IPS DF 6.9 (cell line): ENCODE results near the gene CACNA2D2.
"Not testable (repeated sequence)": the region's sequence is repeated elsewhere in the genome, so short reads cannot be mapped to it uniquely, and the experiment has no call there.

Source experiments
- DNase-seq: peaks from one replicate; pipeline ENCODE4 v3.0.0-alpha.2; 2013; ENCODE audit warnings: low read depth, low spot score
- H3K27ac ChIP-seq: one replicate; pipeline ENCODE4 v1.5.1; 2013; ENCODE audit warnings: low read length, control low read depth
- H3K27me3 ChIP-seq: 2 replicates; pipeline ENCODE4 v1.6.1; 2013; ENCODE audit warnings: mild to moderate bottlenecking, low read length; ENCODE audit not compliant: control insufficient read depth, insufficient read depth
- H3K36me3 ChIP-seq: 2 replicates; pipeline ENCODE4 v1.6.1; 2013; ENCODE audit warnings: low read length; ENCODE audit not compliant: control insufficient read depth, insufficient read depth
- H3K4me1 ChIP-seq: 2 replicates; pipeline ENCODE4 v1.6.1; 2013; ENCODE audit warnings: low read length; ENCODE audit not compliant: control insufficient read depth, insufficient read depth
- H3K4me3 ChIP-seq: 2 replicates; pipeline ENCODE4 v1.5.1; 2013; ENCODE audit warnings: mild to moderate bottlenecking, low read length
- H3K9me3 ChIP-seq: 2 replicates; pipeline ENCODE4 v1.6.1; 2013; ENCODE audit warnings: low read length, inconsistent platforms; ENCODE audit not compliant: control insufficient read depth, insufficient read depth
- WGBS: extraction: QIAGEN DNeasy Blood & Tissue Kit; methylation state at CpG from one replicate; pipeline ENCODE4 v1.1.7; 2013; ENCODE audit warnings: mixed read lengths, missing lambda C conversion rate; ENCODE audit not compliant: insufficient read length, insufficient coverage; 5-methylcytosine and 5-hydroxymethylcytosine counted together

The CACNA2D2 gene

GRCh38 chr3:50512908-50513307 is 9.5 kb upstream of the CACNA2D2 start:
- DNase-seq, H3K27ac ChIP-seq, H3K4me3 ChIP-seq, H3K36me3 ChIP-seq, H3K4me1 ChIP-seq, H3K27me3 ChIP-seq, H3K9me3 ChIP-seq: not testable (repeated sequence)
- no CpG with 5 or more reads among the region's 8 CpGs for WGBS

- no CpG with 5 or more reads among the region's 3 CpGs for WGBS
- H3K4me1 ChIP-seq, result peaks cover 7% of the 10 kb centered on the region
- DNase-seq, result no peak
- H3K27me3 ChIP-seq, result no peaks in the 10 kb centered on the region
- no peaks in the 10 kb centered on the region for H3K9me3 ChIP-seq
- no peaks in the 10 kb centered on the region for H3K36me3 ChIP-seq
- H3K27ac ChIP-seq, result no peak overlapping the region
- no peak overlapping the region for H3K4me3 ChIP-seq
Observed at GRCh38 chr3:50512131-50512530, 8.7 kb upstream of the CACNA2D2 start.

DNA sequence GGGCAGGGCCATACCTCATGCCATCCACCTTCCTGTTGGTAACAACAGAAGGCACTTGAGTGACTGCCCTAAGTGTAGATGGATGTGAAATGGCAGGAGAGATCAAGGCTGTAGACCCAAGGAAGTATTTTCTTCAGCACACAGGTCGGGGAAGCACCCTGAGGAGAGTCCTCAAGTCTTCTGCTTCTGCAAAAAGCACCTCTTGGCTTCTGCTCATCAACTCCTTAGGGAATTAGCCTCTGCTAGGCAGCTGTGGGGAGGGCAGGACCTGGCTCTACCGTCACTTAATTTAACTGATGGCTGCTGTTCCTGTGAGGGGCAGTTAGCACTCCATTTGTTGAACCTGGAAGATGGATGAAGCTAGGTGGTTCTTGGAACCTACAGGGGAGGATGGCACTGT is 6.9 kb upstream of the CACNA2D2 start:
- no peaks in the 10 kb centered on the region for H3K9me3 ChIP-seq
- no peaks in the 10 kb centered on the region for H3K36me3 ChIP-seq
- no peak overlapping the region for H3K4me3 ChIP-seq
- no peak overlapping the region for H3K27ac ChIP-seq
- WGBS, result no CpG with 5 or more reads among the region's 2 CpGs
- peaks cover 3% of the 10 kb centered on the region for H3K4me1 ChIP-seq
- DNase-seq, result no peak
- no peaks in the 10 kb centered on the region for H3K27me3 ChIP-seq

DNA sequence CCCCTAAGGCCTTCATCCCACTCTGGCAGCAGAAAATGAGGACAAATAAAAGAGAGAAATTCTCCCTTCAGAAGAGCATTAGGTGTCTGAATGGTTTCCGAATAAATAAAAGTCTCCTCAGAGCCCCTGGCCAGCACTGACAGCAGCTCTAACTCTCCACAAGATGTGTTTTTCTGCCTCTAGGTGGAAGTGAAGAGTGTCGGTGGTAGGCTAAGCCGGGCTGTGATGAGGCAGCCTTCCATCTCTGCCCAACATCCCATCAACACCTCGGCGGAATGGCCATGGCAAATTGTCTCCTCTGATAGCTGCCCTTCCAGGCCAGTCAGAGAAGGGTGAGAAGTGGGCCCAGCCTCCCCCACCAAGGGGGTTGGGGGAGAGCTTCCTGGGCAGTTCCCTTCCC is 6.3 kb upstream of the CACNA2D2 start:
- WGBS, result no CpG with 5 or more reads among the region's 5 CpGs
- no peak overlapping the region for H3K27ac ChIP-seq
- H3K27me3 ChIP-seq, result no peaks in the 10 kb centered on the region
- DNase-seq, result no peak
- H3K4me1 ChIP-seq, result no peaks in the 10 kb centered on the region
- H3K9me3 ChIP-seq, result no peaks in the 10 kb centered on the region
- no peak overlapping the region for H3K4me3 ChIP-seq
- no peaks in the 10 kb centered on the region for H3K36me3 ChIP-seq

- H3K36me3 ChIP-seq, result no peaks in the 10 kb centered on the region
- no CpG with 5 or more reads among the region's 1 CpG for WGBS
Observed at GRCh38 chr3:50508821-50509220, 5.4 kb upstream of the CACNA2D2 start.

DNA sequence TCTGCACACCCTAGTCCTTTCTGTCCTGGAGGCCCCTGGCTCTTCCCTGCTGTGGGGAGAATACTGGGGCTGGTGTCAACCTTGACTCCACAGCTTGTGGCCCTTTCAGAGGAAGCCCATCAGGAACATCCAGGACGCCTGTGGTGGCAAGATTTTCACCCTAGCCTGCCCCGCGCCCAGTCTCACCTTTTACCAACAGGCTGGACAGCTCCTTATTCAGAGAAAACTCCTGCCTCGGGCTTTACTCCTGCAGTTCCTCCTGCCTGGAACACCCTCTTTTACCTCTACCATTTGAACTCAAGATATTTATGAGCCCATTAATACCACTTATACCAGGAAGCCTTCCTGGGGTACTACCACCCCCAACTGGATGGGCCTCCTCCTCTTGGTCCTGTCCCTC is 2.7 kb upstream of the CACNA2D2 start:
- H3K27me3 ChIP-seq, result peaks cover 15% of the 10 kb centered on the region
- H3K9me3 ChIP-seq, result no peaks in the 10 kb centered on the region
- H3K4me3 ChIP-seq, result no peak overlapping the region
- WGBS, result no CpG with 5 or more reads among the region's 4 CpGs
- H3K36me3 ChIP-seq, result no peaks in the 10 kb centered on the region
- DNase-seq, result no peak
- no peak overlapping the region for H3K27ac ChIP-seq
- peaks cover 5% of the 10 kb centered on the region for H3K4me1 ChIP-seq

More at GRCh38 chr3:50508821-50509220, 5.4 kb upstream of the CACNA2D2 start:
- H3K4me3 ChIP-seq, result no peak overlapping the region
- DNase-seq, result no peak
- no peak overlapping the region for H3K27ac ChIP-seq
- H3K27me3 ChIP-seq, result peaks cover 2% of the 10 kb centered on the region; the same call in 1 of the 2 replicates
- no peaks in the 10 kb centered on the region for H3K9me3 ChIP-seq
- no peaks in the 10 kb centered on the region for H3K4me1 ChIP-seq

GRCh38 chr3:50504681-50505080 is 1.2 kb upstream of the CACNA2D2 start:
- H3K27ac ChIP-seq, result no peak overlapping the region
- H3K4me1 ChIP-seq, result peaks cover 5% of the 10 kb centered on the region
- H3K4me3 ChIP-seq, result no peak overlapping the region
- H3K27me3 ChIP-seq, result peaks cover 15% of the 10 kb centered on the region
- no peaks in the 10 kb centered on the region for H3K9me3 ChIP-seq
- no peak for DNase-seq
- WGBS, result no CpG with 5 or more reads among the region's 2 CpGs
- no peaks in the 10 kb centered on the region for H3K36me3 ChIP-seq

- Histone ChIP-seq H3K27ac (no peak overlapping the region), H3K36me3 (no peaks in the 10 kb centered on the region), H3K4me1 (peaks cover 7% of the 10 kb centered on the region), H3K4me3 (peak overlapping the region; percentile 67; the same call in 1 of the 2 replicates), H3K9me3 (no peaks in the 10 kb centered on the region), H3K27me3 (peaks cover 15% of the 10 kb centered on the region)
- WGBS, result no CpG with 5 or more reads among the region's 79 CpGs
- no peak for DNase-seq
Observed at GRCh38 chr3:50502584-50503423, 630 bp downstream of the CACNA2D2 start.

DNA sequence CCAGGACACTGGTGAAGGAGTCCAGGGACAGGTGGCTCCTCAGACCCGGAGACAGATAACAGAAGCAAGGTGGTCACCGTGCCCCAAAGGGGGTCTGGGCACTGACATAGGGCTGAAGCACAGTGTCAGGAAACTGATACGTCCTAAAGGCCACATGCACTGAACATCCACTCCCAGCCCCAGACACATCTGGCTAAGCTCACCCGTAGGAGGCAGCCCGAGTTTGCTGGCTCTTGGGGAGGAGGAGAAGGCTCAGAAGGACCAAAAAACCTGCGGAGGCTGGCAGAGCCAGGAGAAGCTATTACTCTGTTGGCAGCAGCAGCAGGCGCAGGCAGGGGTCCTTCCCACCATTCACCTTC is 1.2 kb downstream of the CACNA2D2 start:
- H3K4me3 ChIP-seq, result peak overlapping the region; percentile 67; the same call in 1 of the 2 replicates
- no peaks in the 10 kb centered on the region for H3K36me3 ChIP-seq
- peaks cover 15% of the 10 kb centered on the region for H3K27me3 ChIP-seq
- H3K27ac ChIP-seq, result no peak overlapping the region
- H3K9me3 ChIP-seq, result no peaks in the 10 kb centered on the region
- no peak for DNase-seq
- peaks cover 7% of the 10 kb centered on the region for H3K4me1 ChIP-seq
- no CpG with 5 or more reads among the region's 7 CpGs for WGBS

DNA sequence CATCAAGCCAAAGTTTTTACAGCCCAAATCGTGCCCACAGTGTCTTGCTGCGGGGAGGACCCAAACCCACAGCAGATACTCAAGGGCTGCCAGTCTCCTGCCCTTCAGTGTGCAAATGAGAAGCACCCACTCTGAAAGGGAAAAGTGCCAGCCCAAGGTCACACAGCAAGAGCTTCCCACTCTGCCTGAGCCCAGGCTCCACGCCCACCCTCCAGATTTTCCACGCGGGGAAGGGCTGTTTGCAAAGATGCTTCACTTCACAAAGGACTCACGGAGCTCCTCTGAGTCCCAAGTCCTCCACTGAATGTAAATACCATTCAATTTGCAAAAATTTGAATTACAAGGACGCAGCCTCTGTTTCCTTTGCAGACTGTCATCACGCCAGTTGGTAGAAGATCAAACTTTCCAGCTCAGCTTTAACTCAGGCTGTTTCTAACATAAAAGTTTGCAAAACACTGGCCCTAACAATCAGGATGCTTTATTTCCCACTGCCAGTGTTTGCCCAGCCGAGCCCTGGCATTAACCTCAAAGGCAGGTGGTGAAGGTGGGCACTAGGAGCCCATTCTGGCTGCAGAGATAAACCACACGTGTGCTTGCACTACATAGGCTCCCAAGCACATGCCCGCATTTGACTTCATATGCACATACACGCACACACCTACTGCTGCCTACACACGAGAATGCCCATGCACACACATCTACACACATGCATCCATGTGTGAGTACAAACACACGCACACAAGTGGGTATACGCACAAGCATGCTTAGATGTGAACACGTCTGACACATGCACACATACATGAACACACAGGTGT is 7.6 kb downstream of the CACNA2D2 start:
- no peaks in the 10 kb centered on the region for H3K9me3 ChIP-seq
- no peak overlapping the region for H3K27ac ChIP-seq
- no peaks in the 10 kb centered on the region for H3K27me3 ChIP-seq
- DNase-seq, result no peak
- no CpG with 5 or more reads among the region's 16 CpGs for WGBS
- H3K36me3 ChIP-seq, result no peaks in the 10 kb centered on the region
- H3K4me3 ChIP-seq, result no peak overlapping the region
- peaks cover 28% of the 10 kb centered on the region for H3K4me1 ChIP-seq
